ENCODE measurements around the gene DLX5.

The DLX5 gene

DNA sequence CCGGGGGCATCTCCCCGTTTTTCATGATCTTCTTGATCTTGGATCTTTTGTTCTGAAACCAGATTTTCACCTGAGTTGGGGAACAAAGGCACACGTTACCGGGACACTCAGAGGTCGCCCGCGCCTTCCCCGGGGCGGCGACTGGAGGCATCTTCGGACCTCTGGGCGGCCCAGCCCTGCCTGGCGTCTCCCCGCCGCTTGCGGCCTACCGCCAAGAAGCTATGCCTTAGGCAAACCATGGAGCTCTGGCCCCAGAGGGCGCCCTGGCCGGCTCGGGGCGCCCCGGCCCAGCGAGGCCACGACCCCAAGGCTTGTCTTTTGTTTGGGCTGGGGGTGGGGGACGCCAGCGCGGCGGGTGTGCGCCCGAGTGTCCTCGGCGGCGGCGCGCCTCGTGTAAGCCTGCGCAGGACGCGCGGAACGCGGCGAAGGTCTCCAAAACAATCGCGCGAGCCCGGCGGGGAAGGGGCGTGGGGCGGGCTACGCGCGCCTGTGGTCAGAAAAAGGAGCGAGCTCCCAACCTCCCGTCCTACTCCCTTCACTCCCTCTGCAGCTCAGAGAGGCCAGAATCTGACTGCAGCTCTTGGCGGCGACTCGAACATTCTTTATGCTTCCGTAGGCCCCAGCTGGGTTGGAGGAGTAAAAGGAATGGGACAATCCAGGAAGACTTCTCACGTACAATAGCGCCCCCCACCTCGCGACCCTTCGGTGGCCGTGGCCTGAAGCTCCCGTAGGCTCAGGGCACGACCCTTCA, 3.5 kb downstream of the DLX5 start:
- Mint-ChIP-seq H3K9me3 (no peaks in the 10 kb centered on the region), H3K4me1 (peaks cover 46% of the 10 kb centered on the region), H3K36me3 (no peaks in the 10 kb centered on the region), H3K4me3 (no peak overlapping the region), H3K27me3 (peaks cover 79% of the 10 kb centered on the region), H3K27ac (no peak overlapping the region)

DNA sequence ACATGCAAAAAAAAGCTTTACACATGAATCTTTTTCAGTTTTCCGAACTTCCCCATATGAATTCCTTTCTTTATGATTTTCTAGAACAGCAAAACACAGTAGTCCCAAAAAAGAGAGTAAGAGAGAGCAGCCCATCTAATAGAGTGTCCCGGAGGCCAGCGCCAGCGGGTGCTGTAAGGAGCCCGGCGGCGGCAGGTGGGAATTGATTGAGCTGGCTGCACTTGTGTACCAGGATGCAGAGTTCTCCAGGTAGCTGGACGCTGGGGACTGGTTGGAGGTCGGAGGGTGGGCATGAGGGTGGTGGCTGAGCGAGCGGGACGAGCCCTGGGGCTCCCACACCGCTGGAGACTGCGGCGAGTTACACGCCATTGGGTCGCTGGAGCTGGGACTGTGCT, 4.0 kb downstream of the DLX5 start:
- Mint-ChIP-seq H3K4me1 (peaks cover 41% of the 10 kb centered on the region), H3K4me3 (peak overlapping the region; percentile 1), H3K9me3 (no peaks in the 10 kb centered on the region), H3K36me3 (no peaks in the 10 kb centered on the region), H3K27ac (no peak overlapping the region), H3K27me3 (peaks cover 79% of the 10 kb centered on the region)

DNA sequence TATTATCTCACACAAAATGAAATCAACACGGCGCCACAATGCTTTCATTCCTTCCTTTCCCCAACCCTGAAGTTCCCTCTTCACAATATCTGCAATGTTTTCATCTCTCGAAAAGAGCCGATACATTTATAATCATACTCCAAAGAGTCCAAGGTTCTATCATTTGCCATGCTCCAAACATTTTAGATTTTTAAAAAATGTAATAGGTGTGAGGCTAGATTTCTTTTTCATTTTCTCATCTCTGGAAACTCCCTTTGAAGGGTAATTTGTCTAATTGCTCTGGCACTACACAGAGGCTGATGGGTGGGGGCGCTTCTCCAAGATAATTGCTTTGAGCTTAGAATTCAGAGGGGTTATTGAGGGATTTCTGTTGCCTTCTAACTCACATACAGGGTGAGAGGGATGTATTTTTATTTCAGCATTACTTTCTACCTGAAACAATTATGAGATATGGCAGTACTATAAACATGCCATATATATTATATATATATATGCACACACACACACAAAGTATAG, 4.9 kb downstream of the DLX5 start:
- H3K27ac Mint-ChIP-seq, result no peak overlapping the region
- H3K27me3 Mint-ChIP-seq, result peaks cover 79% of the 10 kb centered on the region
- H3K9me3 Mint-ChIP-seq, result no peaks in the 10 kb centered on the region
- H3K36me3 Mint-ChIP-seq, result no peaks in the 10 kb centered on the region
- no peak overlapping the region for H3K4me3 Mint-ChIP-seq
- H3K4me1 Mint-ChIP-seq, result peaks cover 36% of the 10 kb centered on the region

DNA sequence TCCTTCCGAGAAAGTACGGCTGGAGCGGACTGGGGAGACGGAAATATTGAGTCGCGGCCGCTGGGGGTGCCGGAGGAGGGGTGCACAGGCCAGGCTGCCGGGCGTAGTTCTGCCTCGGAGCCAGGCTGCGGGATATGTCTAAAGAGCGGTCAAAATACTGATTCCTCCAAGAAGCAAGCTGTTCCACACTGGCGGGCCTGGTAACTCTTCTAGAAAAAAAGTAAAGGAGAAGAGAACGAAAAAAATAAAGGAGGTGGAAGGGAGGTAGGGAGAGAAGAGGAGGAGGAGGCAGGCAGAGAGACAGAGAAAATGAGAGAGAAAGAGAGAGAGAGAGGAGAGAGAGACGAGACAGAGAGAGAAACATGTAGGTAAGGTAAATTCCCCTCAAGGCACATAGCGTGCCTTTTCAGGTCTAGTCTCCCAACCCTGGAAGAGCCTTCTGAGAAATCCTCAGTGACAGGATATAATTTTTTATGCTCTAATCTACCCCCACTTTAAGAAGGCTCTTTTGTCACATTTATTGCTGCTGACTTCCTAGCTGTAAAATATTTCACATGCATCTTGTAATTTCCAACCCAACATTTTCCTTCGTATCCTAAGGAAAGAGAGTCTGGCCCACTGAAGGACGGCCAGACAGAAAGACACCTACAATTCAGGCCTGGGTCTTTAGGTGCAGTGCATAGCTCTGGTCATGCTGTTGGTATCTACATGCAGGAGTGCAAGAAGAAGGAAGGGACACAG, 5.7 kb downstream of the DLX5 start:
- peaks cover 29% of the 10 kb centered on the region for H3K4me1 Mint-ChIP-seq
- no peak overlapping the region for H3K27ac Mint-ChIP-seq
- H3K4me3 Mint-ChIP-seq, result no peak overlapping the region
- H3K27me3 Mint-ChIP-seq, result peaks cover 79% of the 10 kb centered on the region
- no peaks in the 10 kb centered on the region for H3K36me3 Mint-ChIP-seq
- H3K9me3 Mint-ChIP-seq, result no peaks in the 10 kb centered on the region

DNA sequence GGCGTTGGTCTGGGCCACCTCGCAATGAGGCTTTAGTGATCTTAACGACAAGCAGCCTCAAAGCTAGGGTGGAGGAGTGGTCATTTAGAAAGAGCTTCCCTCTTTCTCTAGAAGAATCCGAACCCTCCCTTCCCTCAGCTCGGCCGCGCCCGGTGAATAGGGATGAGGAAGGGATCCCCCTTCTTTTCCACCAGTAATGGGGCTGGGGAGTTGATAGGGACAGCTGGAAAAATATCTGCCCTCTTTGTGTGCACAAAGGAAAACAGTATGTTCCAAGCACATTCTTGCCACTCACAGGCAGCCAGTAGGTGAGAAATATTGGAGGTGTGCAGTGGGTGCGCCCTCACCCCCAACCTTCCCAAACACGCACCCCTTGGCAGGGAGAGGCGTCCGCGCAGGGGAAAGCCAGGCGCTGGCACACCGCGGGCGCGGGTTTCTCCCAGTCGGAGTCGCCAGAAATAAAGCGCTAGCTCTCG, 6.5 kb downstream of the DLX5 start:
- H3K9me3 Mint-ChIP-seq, result peaks cover 5% of the 10 kb centered on the region
- peaks cover 27% of the 10 kb centered on the region for H3K4me1 Mint-ChIP-seq
- H3K27ac Mint-ChIP-seq, result no peak overlapping the region
- no peaks in the 10 kb centered on the region for H3K36me3 Mint-ChIP-seq
- peaks cover 80% of the 10 kb centered on the region for H3K27me3 Mint-ChIP-seq
- H3K4me3 Mint-ChIP-seq, result no peak overlapping the region

DNA sequence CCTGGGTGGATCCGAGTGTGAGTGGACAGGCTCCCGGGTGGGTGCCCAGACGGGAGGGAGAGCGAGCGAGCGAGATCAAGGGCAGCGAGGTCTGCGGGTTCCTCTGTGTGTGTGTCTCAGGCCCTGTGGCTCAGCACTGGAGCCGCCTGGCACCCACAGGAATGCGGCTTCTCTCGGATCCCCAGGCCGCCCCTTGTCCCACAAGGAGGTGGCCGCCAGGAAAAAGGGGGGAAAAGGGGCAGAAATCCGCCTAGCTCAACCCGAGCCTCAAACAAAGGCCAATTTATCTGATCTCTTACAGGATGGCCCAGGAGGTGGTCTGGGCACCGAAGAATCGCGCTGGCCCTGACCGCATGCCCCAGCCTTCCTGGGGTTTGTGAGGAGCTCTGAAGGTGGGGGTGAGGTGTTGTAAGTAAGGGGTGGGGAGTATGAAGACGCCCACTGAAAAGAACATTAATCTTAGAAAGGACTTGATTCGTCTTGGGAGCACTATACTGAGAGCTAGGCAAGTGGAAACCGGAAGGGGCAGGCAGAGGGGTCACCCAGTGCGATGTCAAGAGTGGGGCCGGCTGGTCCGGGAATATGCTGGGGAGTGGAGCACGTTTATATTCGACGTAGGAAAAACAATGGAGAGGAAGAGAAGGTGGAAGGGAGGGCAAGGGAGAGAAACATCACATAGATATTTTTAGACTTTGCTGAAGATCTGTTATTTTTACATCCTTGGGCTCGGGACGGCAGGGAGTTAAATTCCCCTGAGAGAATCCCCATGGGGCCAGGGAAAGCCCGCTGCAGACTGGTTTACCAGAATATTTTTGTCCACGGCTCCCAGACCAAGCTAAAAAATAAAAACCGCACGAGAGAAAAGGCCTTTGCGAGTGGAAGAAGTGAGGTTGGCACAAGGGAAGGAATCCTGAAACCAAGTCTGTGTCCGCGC, 7.2 kb downstream of the DLX5 start:
- Mint-ChIP-seq H3K27me3 (peaks cover 78% of the 10 kb centered on the region), H3K36me3 (no peaks in the 10 kb centered on the region), H3K27ac (peak overlapping the region; percentile 15), H3K9me3 (peaks cover 5% of the 10 kb centered on the region), H3K4me3 (no peak overlapping the region), H3K4me1 (peaks cover 20% of the 10 kb centered on the region)

DNA sequence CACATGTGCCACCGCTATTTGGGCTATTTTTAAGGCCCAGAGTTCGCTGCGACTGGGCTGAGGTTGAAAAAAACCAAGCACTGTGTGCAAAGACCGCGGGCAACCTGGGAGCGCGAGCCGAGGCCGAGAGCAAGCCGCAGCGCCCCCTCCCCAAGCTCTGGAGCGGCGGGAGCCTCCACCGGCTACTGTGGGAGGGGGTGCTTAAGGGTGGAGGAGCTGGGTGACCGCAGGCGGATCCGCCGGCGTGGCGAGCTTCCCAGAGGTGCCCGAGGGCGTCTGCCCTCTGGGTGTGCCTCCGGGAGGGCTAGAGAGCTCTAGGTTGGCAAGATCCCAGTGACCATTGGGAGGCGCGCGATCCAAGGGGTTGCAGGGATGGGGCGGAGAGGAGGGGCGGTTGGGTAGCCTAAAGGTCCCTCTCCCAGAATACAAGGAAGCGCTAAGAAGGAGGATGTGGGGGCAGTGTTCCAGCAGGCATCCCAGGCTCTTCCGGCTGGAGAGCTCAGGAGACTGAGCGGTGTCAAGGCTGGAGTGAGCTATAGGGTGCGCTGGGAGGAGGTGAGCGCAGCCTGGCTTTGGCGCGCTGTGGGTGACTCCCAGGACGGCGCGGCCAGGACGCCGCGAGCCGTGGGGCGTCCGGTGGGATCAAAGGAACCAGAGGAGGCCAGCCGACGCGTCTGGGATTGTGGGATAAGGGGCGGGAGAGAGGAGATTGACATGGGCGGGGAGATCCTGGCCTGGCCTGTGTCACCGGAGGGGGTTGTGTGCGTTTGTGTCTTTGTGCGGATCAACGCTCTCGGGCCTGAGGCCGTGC, 8.0 kb downstream of the DLX5 start:
- peaks cover 10% of the 10 kb centered on the region for H3K9me3 Mint-ChIP-seq
- H3K27ac Mint-ChIP-seq, result no peak overlapping the region
- peaks cover 77% of the 10 kb centered on the region for H3K27me3 Mint-ChIP-seq
- H3K4me1 Mint-ChIP-seq, result peaks cover 11% of the 10 kb centered on the region
- peaks cover under 1% of the 10 kb centered on the region for H3K36me3 Mint-ChIP-seq
- H3K4me3 Mint-ChIP-seq, result peak overlapping the region; percentile 5

DNA sequence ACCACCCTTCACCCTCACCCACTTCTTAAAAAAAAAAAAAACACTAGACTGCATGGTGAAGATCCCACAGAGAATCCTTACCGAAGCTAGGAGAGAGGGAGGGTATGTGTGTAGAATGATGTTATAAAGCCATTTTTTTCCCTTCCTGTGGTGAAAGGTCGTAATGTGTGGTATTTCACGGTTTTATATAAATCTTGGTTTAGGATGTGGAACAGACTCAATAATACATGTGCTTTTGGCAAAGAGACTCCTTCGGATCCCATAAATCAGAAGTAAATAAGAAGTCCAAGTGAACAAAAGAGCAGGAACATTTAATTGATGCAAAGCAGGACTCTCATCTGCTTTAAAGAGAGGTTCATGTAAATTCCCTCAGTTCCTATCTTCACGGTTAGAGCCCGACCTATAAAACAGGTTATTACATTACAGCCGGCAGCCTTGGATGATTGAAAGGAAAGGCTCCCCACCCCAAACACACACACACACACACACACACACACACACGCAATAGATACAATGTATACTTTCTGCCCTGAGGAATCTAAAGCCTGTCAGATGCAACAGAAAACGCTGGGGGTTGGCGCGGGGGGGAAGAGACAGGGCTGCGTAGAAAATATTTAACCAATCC, 8.8 kb downstream of the DLX5 start:
- no peak overlapping the region for H3K27ac Mint-ChIP-seq
- no peak overlapping the region for H3K4me3 Mint-ChIP-seq
- H3K4me1 Mint-ChIP-seq, result peaks cover 10% of the 10 kb centered on the region
- peaks cover 2% of the 10 kb centered on the region for H3K36me3 Mint-ChIP-seq
- peaks cover 81% of the 10 kb centered on the region for H3K27me3 Mint-ChIP-seq
- H3K9me3 Mint-ChIP-seq, result peaks cover 16% of the 10 kb centered on the region

DNA sequence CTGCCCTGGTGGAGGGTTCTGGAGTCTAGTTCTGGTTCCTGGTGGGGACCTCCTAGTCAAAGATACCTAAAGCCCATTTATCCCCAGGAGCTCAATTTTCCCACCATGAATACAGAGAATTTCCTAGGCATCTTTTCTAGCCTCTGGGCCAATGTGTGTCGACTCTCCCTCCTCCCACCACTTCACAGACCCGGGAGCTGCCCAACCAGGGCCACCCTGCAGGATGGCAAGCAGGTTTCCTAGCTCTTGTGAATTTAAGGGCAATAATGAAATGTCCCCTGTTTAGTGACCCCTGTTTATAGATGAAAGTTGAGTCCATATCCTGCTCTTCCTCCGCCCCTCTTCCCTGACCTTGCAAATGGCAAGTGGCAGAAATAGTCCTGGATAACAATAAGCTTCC, 9.4 kb downstream of the DLX5 start:
- peaks cover 2% of the 10 kb centered on the region for H3K36me3 Mint-ChIP-seq
- peaks cover 16% of the 10 kb centered on the region for H3K9me3 Mint-ChIP-seq
- H3K27me3 Mint-ChIP-seq, result peaks cover 79% of the 10 kb centered on the region
- H3K4me1 Mint-ChIP-seq, result peaks cover 5% of the 10 kb centered on the region
- no peak overlapping the region for H3K27ac Mint-ChIP-seq
- no peak overlapping the region for H3K4me3 Mint-ChIP-seq

DNA sequence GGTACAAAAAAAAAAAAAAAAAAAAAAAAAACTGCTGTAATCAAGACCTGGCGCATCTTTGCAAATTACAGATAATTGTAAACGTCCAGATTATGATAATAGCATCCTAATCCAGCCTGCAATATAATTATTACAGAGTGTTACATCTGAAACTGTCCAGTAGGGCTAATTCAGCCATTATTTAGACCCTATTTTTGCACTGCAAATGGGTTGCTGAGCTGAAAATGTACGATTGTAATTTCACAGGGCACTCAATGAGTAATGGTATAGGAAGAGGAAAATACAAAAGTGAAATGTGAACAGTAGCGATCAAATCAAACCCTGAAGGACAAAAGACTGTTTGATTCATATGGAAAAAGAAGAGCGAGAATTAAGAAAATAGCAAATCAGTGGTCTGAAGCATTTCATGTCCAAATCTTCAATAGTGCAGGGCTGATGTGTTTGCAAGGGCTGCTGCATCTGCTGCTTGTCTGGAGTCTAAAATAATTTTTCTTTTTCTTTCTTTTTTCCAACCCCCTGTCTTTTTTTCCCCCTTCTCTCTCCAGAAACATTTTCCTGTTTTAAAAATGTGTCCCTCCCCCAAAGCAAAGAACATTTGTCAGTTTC, 10.4 kb downstream of the DLX5 start:
- peaks cover 81% of the 10 kb centered on the region for H3K27me3 Mint-ChIP-seq
- H3K27ac Mint-ChIP-seq, result no peak overlapping the region
- H3K36me3 Mint-ChIP-seq, result peaks cover 4% of the 10 kb centered on the region
- peaks cover 4% of the 10 kb centered on the region for H3K4me1 Mint-ChIP-seq
- H3K4me3 Mint-ChIP-seq, result no peak overlapping the region
- H3K9me3 Mint-ChIP-seq, result peaks cover 16% of the 10 kb centered on the region

DNA sequence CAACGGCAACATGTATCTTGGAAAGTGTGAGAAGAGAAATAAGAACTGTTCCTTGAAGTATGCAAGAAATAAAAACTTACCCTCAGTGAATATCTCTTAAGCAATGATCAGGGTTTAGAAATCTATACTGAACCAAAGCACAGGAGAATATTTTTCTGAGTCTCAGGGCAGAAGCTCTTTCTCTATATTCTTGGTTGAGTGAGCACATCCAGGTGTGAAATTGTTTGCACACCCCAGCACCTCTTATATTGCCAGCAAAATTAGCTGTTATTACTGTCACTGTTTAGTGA, 10.8 kb downstream of the DLX5 start:
- Mint-ChIP-seq H3K27ac (no peak overlapping the region), H3K9me3 (peaks cover 16% of the 10 kb centered on the region), H3K36me3 (peaks cover 4% of the 10 kb centered on the region)

DNA sequence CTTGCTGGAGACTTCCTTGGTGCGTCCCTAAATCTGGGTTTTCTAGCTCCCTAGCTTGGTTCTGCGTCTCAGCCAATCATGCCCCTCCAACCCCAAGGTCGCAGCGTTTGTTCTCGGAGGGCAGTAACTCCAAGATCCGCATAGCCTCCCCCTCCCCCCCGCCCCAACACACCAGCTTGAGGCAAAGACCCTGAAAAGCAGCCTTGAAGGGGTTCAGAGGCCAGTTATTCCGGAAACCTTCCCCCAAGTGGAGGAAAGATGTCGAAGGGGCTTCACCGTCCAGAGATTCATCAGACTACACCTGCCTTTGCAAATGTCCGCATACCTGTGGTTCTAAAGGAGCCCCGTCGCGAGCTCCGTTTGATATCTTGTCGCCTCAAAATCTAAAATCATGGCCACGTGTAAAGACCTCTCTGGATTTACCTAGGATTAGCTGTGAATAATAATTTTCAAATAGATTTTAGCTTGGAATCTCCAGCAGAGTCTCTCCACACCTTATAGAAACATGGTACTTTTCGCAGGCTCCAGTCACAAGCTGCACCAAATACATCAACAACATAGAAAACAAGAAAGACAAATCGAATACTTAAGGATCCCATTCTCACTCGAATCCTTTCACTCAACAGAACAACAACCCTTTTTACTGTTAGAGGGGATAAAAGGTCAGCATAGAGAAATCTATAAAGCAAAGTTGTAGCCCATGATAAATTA, 11.3 kb downstream of the DLX5 start:
- H3K4me1 Mint-ChIP-seq, result peaks cover 4% of the 10 kb centered on the region

More for the DNA sequence above, 10.8 kb downstream of the DLX5 start:
- peaks cover 80% of the 10 kb centered on the region for H3K27me3 Mint-ChIP-seq
- H3K4me1 Mint-ChIP-seq, result peaks cover 4% of the 10 kb centered on the region
- no peak overlapping the region for H3K4me3 Mint-ChIP-seq

DNA sequence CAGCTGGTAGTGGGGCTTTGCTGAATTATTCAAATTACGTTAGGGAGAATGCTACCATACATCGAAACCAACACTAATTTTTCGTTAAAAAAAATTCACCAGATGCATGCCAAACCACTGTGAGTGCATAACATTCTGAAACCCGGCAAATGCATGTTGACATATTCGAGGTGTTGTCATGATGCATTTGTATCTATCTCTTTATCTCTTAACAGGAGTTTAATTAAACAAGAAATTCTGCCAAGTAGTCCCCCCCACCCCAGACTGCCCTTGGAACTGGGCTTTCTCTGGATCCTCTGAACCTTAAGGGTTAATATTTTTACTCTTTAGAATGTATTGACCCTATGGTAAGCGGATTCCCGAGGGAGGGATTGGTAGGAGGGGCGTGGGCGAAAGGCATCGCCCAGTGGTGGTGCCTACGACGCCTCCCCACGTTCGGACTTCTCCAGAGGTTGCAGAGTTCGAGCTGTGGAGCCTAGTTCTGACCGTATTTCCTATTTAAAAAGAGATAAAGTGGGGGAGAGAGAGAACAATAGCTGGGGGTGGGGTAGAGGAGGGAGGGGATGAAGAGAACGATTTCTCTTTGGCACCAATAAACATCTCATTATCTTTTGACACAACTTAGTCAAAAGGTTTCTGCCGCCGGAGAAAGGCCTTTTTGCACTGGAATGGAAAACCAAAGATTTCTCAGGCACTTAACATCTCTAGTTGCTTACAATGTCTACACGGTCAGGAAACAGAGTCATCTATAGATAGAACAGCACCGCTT, 12.1 kb downstream of the DLX5 start:
- H3K4me1 Mint-ChIP-seq, result peaks cover 3% of the 10 kb centered on the region
- H3K27me3 Mint-ChIP-seq, result peaks cover 81% of the 10 kb centered on the region
- H3K4me3 Mint-ChIP-seq, result no peak overlapping the region
- peaks cover 16% of the 10 kb centered on the region for H3K9me3 Mint-ChIP-seq
- peaks cover 4% of the 10 kb centered on the region for H3K36me3 Mint-ChIP-seq
- H3K27ac Mint-ChIP-seq, result no peak overlapping the region

More for the DNA sequence above, 11.3 kb downstream of the DLX5 start:
- H3K9me3 Mint-ChIP-seq, result peaks cover 16% of the 10 kb centered on the region
- H3K27ac Mint-ChIP-seq, result no peak overlapping the region
- H3K27me3 Mint-ChIP-seq, result peaks cover 80% of the 10 kb centered on the region
- peaks cover 4% of the 10 kb centered on the region for H3K36me3 Mint-ChIP-seq
- no peak overlapping the region for H3K4me3 Mint-ChIP-seq

Measured in activated naive CD4-positive, alpha-beta T cell treated with anti-CD3 and anti-CD28 coated beads, Interleukin-2, amount 50 U/mL, for 24 hours (primary cell).